GM10248 (cell line): Measurements from ENCODE around the gene GLYAT.

Source experiments
- CTCF ChIA-PET: fragments of 300-600 bp; sonication (Branson Sonifier 250); formaldehyde crosslinking; extraction: SDS; loops from one replicate; lab custom pipeline; 2021; ENCODE audit warnings: antibody characterized with exemption; lab: Yijun Ruan, JAX
- POLR2A ChIA-PET: fragments of 350-650 bp; sonication (Branson Sonifier 250); formaldehyde crosslinking; extraction: SDS; loops from one replicate; lab custom pipeline; 2020; ENCODE audit warnings: antibody characterized with exemption; lab: Yijun Ruan, JAX
- DNase-seq: peaks from one replicate; pipeline ENCODE4 v3.0.0; 2012; ENCODE audit errors: extremely low spot score
- TF ChIP-seq, protein P1 (sequence below): IDR thresholded peaks from 2 replicates; pipeline ENCODE4 v1.5.1; 2012; ENCODE audit warnings: mild to moderate bottlenecking, low read depth; ENCODE audit errors: extremely low read depth, missing control alignments, control extremely low read depth

Gene GLYAT

DNA sequence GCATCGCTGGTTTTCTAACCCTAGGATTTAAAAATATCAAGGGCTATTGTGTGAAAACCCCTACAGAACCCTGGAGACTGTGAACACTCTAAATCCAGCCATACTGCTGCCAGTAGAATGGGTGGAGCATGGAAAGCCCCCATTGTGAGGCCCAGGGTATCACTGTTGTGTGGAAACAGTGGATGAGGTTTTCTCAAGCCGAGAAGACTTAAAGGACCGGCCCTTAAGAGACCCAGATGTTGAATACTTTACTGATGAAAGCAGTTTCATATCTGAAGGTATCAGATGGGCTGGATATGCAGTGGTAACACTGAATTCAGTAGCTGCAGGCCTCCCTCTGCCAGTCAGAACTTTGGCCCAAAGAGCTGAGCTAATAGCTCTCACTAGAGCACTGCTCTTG, 41.6 kb upstream of the GLYAT start:
- no peak for DNase-seq
- TF ChIP-seq, protein P1, sequence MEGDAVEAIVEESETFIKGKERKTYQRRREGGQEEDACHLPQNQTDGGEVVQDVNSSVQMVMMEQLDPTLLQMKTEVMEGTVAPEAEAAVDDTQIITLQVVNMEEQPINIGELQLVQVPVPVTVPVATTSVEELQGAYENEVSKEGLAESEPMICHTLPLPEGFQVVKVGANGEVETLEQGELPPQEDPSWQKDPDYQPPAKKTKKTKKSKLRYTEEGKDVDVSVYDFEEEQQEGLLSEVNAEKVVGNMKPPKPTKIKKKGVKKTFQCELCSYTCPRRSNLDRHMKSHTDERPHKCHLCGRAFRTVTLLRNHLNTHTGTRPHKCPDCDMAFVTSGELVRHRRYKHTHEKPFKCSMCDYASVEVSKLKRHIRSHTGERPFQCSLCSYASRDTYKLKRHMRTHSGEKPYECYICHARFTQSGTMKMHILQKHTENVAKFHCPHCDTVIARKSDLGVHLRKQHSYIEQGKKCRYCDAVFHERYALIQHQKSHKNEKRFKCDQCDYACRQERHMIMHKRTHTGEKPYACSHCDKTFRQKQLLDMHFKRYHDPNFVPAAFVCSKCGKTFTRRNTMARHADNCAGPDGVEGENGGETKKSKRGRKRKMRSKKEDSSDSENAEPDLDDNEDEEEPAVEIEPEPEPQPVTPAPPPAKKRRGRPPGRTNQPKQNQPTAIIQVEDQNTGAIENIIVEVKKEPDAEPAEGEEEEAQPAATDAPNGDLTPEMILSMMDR, result no peak
- ChIA-PET POLR2A (no interaction called here), CTCF (interaction anchor here (1.6 to 2.3 kb wide), 3 partner anchors 12 to 1129 kb away, joined by 3 to 10 read pairs (median 5); no protein-coding TSS in a partner anchor)

GRCh38 chr11:58772329-58773285, 40.9 kb upstream of the GLYAT start:
- POLR2A ChIA-PET, result no interaction called here
- CTCF ChIA-PET, result interaction anchor here (1.1 to 2.3 kb wide), 3 partner anchors 10 to 1128 kb away, joined by 3 to 10 read pairs (median 3); no protein-coding TSS in a partner anchor
- TF ChIP-seq, protein P1, result no peak
- no peak for DNase-seq

GRCh38 chr11:58771458-58771855, 39.7 kb upstream of the GLYAT start:
- ChIA-PET CTCF (interaction anchor here (2.3 kb wide), 1 partner anchor 17 kb away, joined by 10 read pairs; no protein-coding TSS in a partner anchor), POLR2A (no interaction called here)
- DNase-seq, result no peak
- TF ChIP-seq, protein P1, result no peak

DNA sequence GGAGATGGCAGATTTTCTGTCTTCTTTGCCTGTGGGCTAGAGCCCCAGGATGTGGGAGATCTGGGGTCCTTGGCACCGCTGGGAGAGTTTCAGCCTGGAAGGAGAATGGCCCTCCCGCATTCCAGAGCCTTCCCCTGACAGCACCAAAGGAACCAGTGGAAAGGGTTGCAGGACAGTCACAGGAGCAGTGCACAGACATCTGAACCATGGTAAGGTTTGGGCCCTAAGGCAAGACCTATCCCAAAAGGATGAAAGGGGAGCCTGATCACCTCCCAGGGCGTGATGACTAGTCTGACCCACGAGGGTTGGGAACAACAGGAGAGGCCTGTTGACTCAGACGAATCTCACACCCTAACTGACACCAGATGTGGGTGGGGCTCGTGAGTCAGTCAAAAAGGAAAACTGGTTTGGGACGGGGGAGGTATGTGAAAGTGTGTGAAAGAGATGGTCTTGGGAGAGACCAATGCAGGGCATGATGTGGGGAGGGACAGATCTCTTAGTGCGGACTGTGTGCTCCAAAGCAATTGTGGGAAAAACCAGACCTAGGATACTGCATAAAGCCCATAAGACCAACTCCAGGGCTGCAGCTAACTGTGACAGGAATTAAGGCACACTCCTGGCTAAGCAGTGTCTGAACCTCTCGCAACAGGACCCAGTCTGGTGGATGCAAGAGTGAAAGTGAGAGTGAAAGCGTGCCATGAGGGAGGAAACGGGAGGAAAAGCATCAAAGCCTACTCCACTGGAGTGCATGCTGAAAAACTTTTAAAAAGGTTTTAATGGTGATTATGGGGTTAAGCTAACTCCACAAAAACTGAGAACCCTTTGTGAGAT, 39.1 kb upstream of the GLYAT start:
- CTCF ChIA-PET, result interaction anchor here (2.3 kb wide), 1 partner anchor 18 kb away, joined by 10 read pairs; no protein-coding TSS in a partner anchor
- TF ChIP-seq, protein P1, result no peak
- DNase-seq, result no peak
- POLR2A ChIA-PET, result no interaction called here

- no peak for DNase-seq
- CTCF ChIA-PET, result no interaction called here
- POLR2A ChIA-PET, result no interaction called here
- TF ChIP-seq, protein P1, result no peak
These were observed 38.4 kb upstream of the GLYAT start for GRCh38 chr11:58770166-58770565.

DNA sequence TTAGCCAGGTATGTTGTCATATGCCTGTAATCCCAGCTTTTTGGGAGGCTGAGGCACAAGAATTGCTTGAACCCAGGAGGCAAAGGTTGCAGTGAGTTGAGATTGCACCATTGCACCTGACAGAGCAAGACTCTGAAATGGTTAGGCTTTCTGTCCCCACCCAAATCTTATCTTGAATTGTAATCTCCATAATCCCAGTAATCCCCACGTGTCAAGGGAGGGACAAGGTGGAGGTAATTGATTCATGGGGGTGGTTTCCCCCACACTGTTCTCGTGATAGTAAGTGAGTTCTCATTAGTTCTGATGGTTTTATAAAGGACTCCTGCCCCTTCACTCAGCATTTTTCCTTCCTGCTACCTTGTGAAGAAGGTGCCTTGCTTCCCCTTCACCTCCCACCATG, 37.6 kb upstream of the GLYAT start:
- DNase-seq, result no peak
- POLR2A ChIA-PET, result no interaction called here
- CTCF ChIA-PET, result no interaction called here
- TF ChIP-seq, protein P1, result no peak
